ENCODE results near the gene GAS2L1. TPM values are rescaled to one million over a fixed set of nuclear protein-coding genes. Genes with fewer than 3 reads are reported as not detected.

Gene GAS2L1
- total RNA-seq, 4 donors from 2014 or later: 49.0 to 94.8 (median 85.4) TPM

- Histone ChIP-seq H3K4me1 (peaks cover 58% of the 10 kb centered on the region), H3K36me3 (peaks cover 76% of the 10 kb centered on the region), H3K27me3 (no peaks in the 10 kb centered on the region), H3K27ac (no peak overlapping the region), H3K9me3 (no peaks in the 10 kb centered on the region), H3K4me3 (no peak overlapping the region)
- 59% methylated on average over 3 of the region's 3 CpGs for WGBS
- DNase-seq (ENCODE audit: low spot score in 2 of 2): no peak
- TF ChIP-seq, protein P1, sequence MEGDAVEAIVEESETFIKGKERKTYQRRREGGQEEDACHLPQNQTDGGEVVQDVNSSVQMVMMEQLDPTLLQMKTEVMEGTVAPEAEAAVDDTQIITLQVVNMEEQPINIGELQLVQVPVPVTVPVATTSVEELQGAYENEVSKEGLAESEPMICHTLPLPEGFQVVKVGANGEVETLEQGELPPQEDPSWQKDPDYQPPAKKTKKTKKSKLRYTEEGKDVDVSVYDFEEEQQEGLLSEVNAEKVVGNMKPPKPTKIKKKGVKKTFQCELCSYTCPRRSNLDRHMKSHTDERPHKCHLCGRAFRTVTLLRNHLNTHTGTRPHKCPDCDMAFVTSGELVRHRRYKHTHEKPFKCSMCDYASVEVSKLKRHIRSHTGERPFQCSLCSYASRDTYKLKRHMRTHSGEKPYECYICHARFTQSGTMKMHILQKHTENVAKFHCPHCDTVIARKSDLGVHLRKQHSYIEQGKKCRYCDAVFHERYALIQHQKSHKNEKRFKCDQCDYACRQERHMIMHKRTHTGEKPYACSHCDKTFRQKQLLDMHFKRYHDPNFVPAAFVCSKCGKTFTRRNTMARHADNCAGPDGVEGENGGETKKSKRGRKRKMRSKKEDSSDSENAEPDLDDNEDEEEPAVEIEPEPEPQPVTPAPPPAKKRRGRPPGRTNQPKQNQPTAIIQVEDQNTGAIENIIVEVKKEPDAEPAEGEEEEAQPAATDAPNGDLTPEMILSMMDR (IDR thresholded peaks at IDR 0.05): no peak
- no peak for TF ChIP-seq POLR2AphosphoS5 (IDR thresholded peaks at IDR 0.05)
- no peak for TF ChIP-seq POLR2A (IDR thresholded peaks at IDR 0.05)
- TF ChIP-seq EP300 (IDR thresholded peaks at IDR 0.05): no peak
These were observed 31.3 kb upstream of the GAS2L1 start for GRCh38 chr22:29275167-29275566.

- Histone ChIP-seq H3K36me3 (peaks cover 81% of the 10 kb centered on the region), H3K9me3 (no peaks in the 10 kb centered on the region), H3K4me3 (no peak overlapping the region), H3K27me3 (no peaks in the 10 kb centered on the region), H3K27ac (no peak overlapping the region), H3K4me1 (peaks cover 50% of the 10 kb centered on the region)
- TF ChIP-seq EP300 (IDR thresholded peaks at IDR 0.05) (no peak), POLR2AphosphoS5 (IDR thresholded peaks at IDR 0.05) (no peak)
- TF ChIP-seq, protein P1 (IDR thresholded peaks at IDR 0.05): no peak
- WGBS: 55% methylated on average over 3 of the region's 3 CpGs
- no peak for DNase-seq (ENCODE audit: low spot score in 2 of 2)
These were observed 30.5 kb upstream of the GAS2L1 start for GRCh38 chr22:29275819-29276565.

- Histone ChIP-seq H3K36me3 (peaks cover 92% of the 10 kb centered on the region), H3K9me3 (no peaks in the 10 kb centered on the region), H3K27ac (no peak overlapping the region), H3K4me1 (peaks cover 31% of the 10 kb centered on the region), H3K4me3 (no peak overlapping the region), H3K27me3 (no peaks in the 10 kb centered on the region)
- DNase-seq (ENCODE audit: low spot score in 2 of 2): no peak
- 75% methylated on average over 1 of the region's 1 CpG for WGBS
- TF ChIP-seq POLR2AphosphoS5 (IDR thresholded peaks at IDR 0.05) (no peak), EP300 (IDR thresholded peaks at IDR 0.05) (no peak), POLR2A (IDR thresholded peaks at IDR 0.05) (no peak)
- TF ChIP-seq, protein P1 (IDR thresholded peaks at IDR 0.05): no peak
These were observed 28.5 kb upstream of the GAS2L1 start for GRCh38 chr22:29277927-29278326.

DNA sequence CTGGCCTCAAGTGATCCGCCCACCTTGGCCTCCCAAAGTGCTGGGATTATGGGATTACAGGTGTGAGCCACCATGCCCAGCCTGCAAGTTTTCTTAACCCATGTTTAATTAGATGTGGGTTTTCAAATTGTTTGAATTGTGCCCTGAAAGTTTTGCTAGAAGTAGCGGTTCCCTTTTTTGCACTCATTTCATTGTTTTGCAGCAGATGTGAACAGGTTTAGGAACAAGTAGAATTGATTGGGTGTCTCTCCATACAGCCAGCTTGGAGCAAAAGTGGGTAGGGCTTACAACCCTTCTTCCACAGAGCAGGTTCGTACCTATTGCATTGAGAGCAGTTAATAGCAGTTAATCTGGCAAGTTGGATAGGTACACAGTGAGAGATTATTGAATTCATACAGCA lies 22.3 kb upstream of the GAS2L1 start:
- no peaks in the 10 kb centered on the region for H3K9me3 ChIP-seq
- no peaks in the 10 kb centered on the region for H3K4me1 ChIP-seq
- H3K27ac ChIP-seq: no peak overlapping the region
- H3K27me3 ChIP-seq: no peaks in the 10 kb centered on the region
- no peak overlapping the region for H3K4me3 ChIP-seq
- 100% methylated on average over 3 of the region's 3 CpGs for WGBS
- TF ChIP-seq POLR2AphosphoS5 (IDR thresholded peaks at IDR 0.05): no peak
- TF ChIP-seq, protein P1 (IDR thresholded peaks at IDR 0.05): no peak
- no peak for TF ChIP-seq POLR2A (IDR thresholded peaks at IDR 0.05)
- no peak for TF ChIP-seq EP300 (IDR thresholded peaks at IDR 0.05)
- DNase-seq (ENCODE audit: low spot score in 2 of 2): no peak
- peaks cover 95% of the 10 kb centered on the region for H3K36me3 ChIP-seq

DNA sequence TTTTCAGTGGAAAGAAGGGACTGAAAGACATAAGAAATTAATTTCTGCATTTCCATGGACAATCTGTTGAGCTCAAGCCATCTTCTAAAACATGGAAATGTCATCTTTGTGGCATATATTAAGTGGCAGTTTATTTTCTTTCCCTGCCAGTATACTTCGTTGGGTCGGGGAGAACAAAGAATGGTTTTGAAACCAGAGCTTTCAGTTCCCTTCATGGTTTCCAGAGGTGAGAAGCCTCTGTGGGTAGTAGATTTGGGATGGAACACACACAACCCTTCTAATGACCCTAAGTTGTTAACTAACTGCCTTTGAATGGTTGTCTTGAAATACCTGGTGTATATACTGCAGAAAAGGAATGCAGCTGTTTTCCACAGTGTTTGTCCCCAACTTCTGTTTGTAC lies 17.6 kb upstream of the GAS2L1 start:
- peaks cover 97% of the 10 kb centered on the region for H3K36me3 ChIP-seq
- H3K4me3 ChIP-seq: no peak overlapping the region
- no peak overlapping the region for H3K27ac ChIP-seq
- no peak for DNase-seq (ENCODE audit: low spot score in 2 of 2)
- H3K4me1 ChIP-seq: no peaks in the 10 kb centered on the region
- H3K27me3 ChIP-seq: no peaks in the 10 kb centered on the region
- WGBS: 61% methylated on average over 2 of the region's 2 CpGs
- TF ChIP-seq, protein P1 (IDR thresholded peaks at IDR 0.05): no peak
- no peak for TF ChIP-seq POLR2AphosphoS5 (IDR thresholded peaks at IDR 0.05)
- no peak for TF ChIP-seq EP300 (IDR thresholded peaks at IDR 0.05)
- no peak for TF ChIP-seq POLR2A (IDR thresholded peaks at IDR 0.05)
- H3K9me3 ChIP-seq: no peaks in the 10 kb centered on the region
